ENCODE data around the gene SDK1.

SDK1 gene

GRCh38 chr7:3895341-3896116 lies 594.5 kb downstream of the SDK1 start:
- TF ChIP-seq CTCF (IDR thresholded peaks at IDR 0.05; ENCODE audit: borderline replicate concordance, extremely low read depth, low read length, poor library complexity, severe bottlenecking) (no peak), EZH2 (IDR thresholded peaks at IDR 0.05; ENCODE audit: borderline replicate concordance, low read depth, low read length, severe bottlenecking) (no peak)
- Histone ChIP-seq H3K36me3 (ENCODE audit: insufficient read depth, low read length) (no peaks in the 10 kb centered on the region), H3K4me2 (ENCODE audit: insufficient read depth, low read length) (no peak overlapping the region), H3K9me3 (ENCODE audit: insufficient read depth, low read length, severe bottlenecking) (no peaks in the 10 kb centered on the region), H3K27me3 (ENCODE audit: insufficient read depth, low read length, poor library complexity) (peaks cover 10% of the 10 kb centered on the region), H4K20me1 (ENCODE audit: insufficient read depth, low read length) (no peaks in the 10 kb centered on the region), H3K27ac (ENCODE audit: low read length) (no peak overlapping the region), H3K9ac (ENCODE audit: low read depth, low read length) (no peak overlapping the region), H3K79me2 (ENCODE audit: insufficient read depth, low read length) (no peaks in the 10 kb centered on the region), H2AFZ (ENCODE audit: low read depth, low read length) (no peak overlapping the region), H3K4me1 (ENCODE audit: insufficient read depth, low read length) (no peaks in the 10 kb centered on the region), H3K4me3 (ENCODE audit: low read depth in 1 of 2, low read length in 2 of 2) (no peak overlapping the region)
- DNase-seq, result no peak
- no peak for ATAC-seq (ENCODE audit: insufficient read depth, low read depth)

- TF ChIP-seq CTCF (IDR thresholded peaks at IDR 0.05; ENCODE audit: borderline replicate concordance, extremely low read depth, low read length, poor library complexity, severe bottlenecking), result no peak
- no peak for TF ChIP-seq EZH2 (IDR thresholded peaks at IDR 0.05; ENCODE audit: borderline replicate concordance, low read depth, low read length, severe bottlenecking)
- no peaks in the 10 kb centered on the region for H3K79me2 ChIP-seq (ENCODE audit: insufficient read depth, low read length)
- H3K9ac ChIP-seq (ENCODE audit: low read depth, low read length), result no peak overlapping the region
- H3K4me3 ChIP-seq (ENCODE audit: low read depth in 1 of 2, low read length in 2 of 2), result no peak overlapping the region
- no peak overlapping the region for H3K4me2 ChIP-seq (ENCODE audit: insufficient read depth, low read length)
- H3K27me3 ChIP-seq (ENCODE audit: insufficient read depth, low read length, poor library complexity), result peaks cover 15% of the 10 kb centered on the region
- H4K20me1 ChIP-seq (ENCODE audit: insufficient read depth, low read length), result no peaks in the 10 kb centered on the region
- no peak overlapping the region for H3K27ac ChIP-seq (ENCODE audit: low read length)
- no peaks in the 10 kb centered on the region for H3K4me1 ChIP-seq (ENCODE audit: insufficient read depth, low read length)
- no peaks in the 10 kb centered on the region for H3K9me3 ChIP-seq (ENCODE audit: insufficient read depth, low read length, severe bottlenecking)
- no peak overlapping the region for H2AFZ ChIP-seq (ENCODE audit: low read depth, low read length)
- DNase-seq (no peak), ATAC-seq (ENCODE audit: insufficient read depth, low read depth) (no peak)
- H3K36me3 ChIP-seq (ENCODE audit: insufficient read depth, low read length), result no peaks in the 10 kb centered on the region
Observed at GRCh38 chr7:3896169-3896765, 595.2 kb downstream of the SDK1 start.

- peak; percentile 33 for DNase-seq
Observed at GRCh38 chr7:3897430-3898372, 596.6 kb downstream of the SDK1 start.

More at GRCh38 chr7:3897430-3898372, 596.6 kb downstream of the SDK1 start:
- Histone ChIP-seq H3K27ac (ENCODE audit: low read length) (no peak overlapping the region), H3K4me2 (ENCODE audit: insufficient read depth, low read length) (no peak overlapping the region), H4K20me1 (ENCODE audit: insufficient read depth, low read length) (no peaks in the 10 kb centered on the region), H3K9me3 (ENCODE audit: insufficient read depth, low read length, severe bottlenecking) (no peaks in the 10 kb centered on the region), H3K36me3 (ENCODE audit: insufficient read depth, low read length) (no peaks in the 10 kb centered on the region), H3K9ac (ENCODE audit: low read depth, low read length) (no peak overlapping the region), H3K27me3 (ENCODE audit: insufficient read depth, low read length, poor library complexity) (peaks cover 15% of the 10 kb centered on the region), H3K79me2 (ENCODE audit: insufficient read depth, low read length) (no peaks in the 10 kb centered on the region), H3K4me1 (ENCODE audit: insufficient read depth, low read length) (no peaks in the 10 kb centered on the region), H2AFZ (ENCODE audit: low read depth, low read length) (no peak overlapping the region), H3K4me3 (ENCODE audit: low read depth in 1 of 2, low read length in 2 of 2) (no peak overlapping the region)
- TF ChIP-seq EZH2 (IDR thresholded peaks at IDR 0.05; ENCODE audit: borderline replicate concordance, low read depth, low read length, severe bottlenecking) (no peak), CTCF (IDR thresholded peaks at IDR 0.05; ENCODE audit: borderline replicate concordance, extremely low read depth, low read length, poor library complexity, severe bottlenecking) (peak; percentile 86)
- 0 out of 3 replicates have a peak, but pooled peaks have one; percentile 58 for ATAC-seq (ENCODE audit: insufficient read depth, low read depth)
